ENCODE results near the gene ADAMTS15. TPM values are rescaled to one million over a fixed set of nuclear protein-coding genes. Genes with fewer than 3 reads are reported as not detected.
A peak's percentile ranks its signal among the peaks of the same experiment; 100 is the strongest.

The ADAMTS15 gene
- total RNA-seq, result 0.35 and 2.0 TPM in 2 replicates

GRCh38 chr11:130448416-130449309 is at the start of gene ADAMTS15:
Gene ADAMTS15 (plus strand): TSS chr11:130448645. CDS start chr11:130448974, 329 bp downstream.
- peak; percentile 60 for DNase-seq (ENCODE audit: low read depth)

GRCh38 chr11:130399196-130399595 is 49.2 kb upstream of the ADAMTS15 start:
- no peak for DNase-seq (ENCODE audit: low read depth)

GRCh38 chr11:130400781-130401483 is 47.5 kb upstream of the ADAMTS15 start:
- DNase-seq (ENCODE audit: low read depth), result no peak

GRCh38 chr11:130402570-130402969 is 45.9 kb upstream of the ADAMTS15 start:
- DNase-seq (ENCODE audit: low read depth), result no peak

GRCh38 chr11:130403271-130403804 is 45.1 kb upstream of the ADAMTS15 start:
- DNase-seq (ENCODE audit: low read depth), result peak; percentile 83

DNA sequence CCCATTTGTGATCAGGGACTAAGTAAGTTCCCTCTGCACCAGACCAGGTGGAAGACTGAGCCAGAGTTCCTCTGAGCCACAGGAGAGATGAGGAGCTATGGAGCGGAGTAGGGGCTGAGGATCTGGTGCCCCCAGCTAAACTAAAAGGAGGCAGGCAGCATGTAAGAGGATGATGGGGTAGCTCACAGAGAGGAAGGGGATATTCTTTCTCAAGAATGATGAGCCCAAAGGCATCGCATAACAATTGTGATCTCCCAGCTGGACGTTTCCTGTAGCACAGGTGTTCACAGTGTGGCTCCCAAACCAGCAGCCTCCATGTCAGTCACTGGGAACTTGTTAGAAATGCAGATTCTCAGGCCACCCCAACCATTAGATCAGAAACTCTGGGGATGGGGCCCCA is 44.5 kb upstream of the ADAMTS15 start:
- no peak for DNase-seq (ENCODE audit: low read depth)

GRCh38 chr11:130404727-130405126 is 43.7 kb upstream of the ADAMTS15 start:
- peak; percentile 27 for DNase-seq (ENCODE audit: low read depth)

GRCh38 chr11:130405428-130405827 is 43.0 kb upstream of the ADAMTS15 start:
- DNase-seq (ENCODE audit: low read depth), result no peak

- DNase-seq (ENCODE audit: low read depth), result peak; percentile 46
Observed at GRCh38 chr11:130407978-130408377, 40.5 kb upstream of the ADAMTS15 start.

GRCh38 chr11:130408401-130408890 is 40.0 kb upstream of the ADAMTS15 start:
- no peak for DNase-seq (ENCODE audit: low read depth)

GRCh38 chr11:130408901-130409300 is 39.5 kb upstream of the ADAMTS15 start:
- no peak for DNase-seq (ENCODE audit: low read depth)

GRCh38 chr11:130409594-130410388 is 38.7 kb upstream of the ADAMTS15 start:
- DNase-seq (ENCODE audit: low read depth), result no peak

DNA sequence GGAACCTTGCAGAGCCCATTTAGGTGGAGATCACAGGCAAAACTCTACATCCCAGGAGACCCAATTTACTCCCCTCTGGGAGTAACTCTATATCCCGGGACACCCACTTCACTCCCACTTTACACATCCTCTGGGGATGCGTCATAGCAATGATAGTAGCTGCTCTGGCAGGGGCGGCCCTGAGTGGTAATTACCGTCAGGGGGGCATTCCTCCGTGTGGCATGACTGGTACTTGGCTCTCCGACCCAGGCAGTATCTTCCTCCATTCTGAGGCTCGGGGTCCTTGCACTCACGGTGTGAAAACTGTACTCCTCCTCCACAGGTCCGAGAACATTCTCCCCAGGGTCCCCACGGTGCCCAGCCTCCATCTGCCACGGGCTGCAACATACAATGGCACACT is 37.2 kb upstream of the ADAMTS15 start:
- no peak for DNase-seq (ENCODE audit: low read depth)

- DNase-seq (ENCODE audit: low read depth), result peak; percentile 94
Observed at GRCh38 chr11:130413405-130414106, 34.9 kb upstream of the ADAMTS15 start.

DNA sequence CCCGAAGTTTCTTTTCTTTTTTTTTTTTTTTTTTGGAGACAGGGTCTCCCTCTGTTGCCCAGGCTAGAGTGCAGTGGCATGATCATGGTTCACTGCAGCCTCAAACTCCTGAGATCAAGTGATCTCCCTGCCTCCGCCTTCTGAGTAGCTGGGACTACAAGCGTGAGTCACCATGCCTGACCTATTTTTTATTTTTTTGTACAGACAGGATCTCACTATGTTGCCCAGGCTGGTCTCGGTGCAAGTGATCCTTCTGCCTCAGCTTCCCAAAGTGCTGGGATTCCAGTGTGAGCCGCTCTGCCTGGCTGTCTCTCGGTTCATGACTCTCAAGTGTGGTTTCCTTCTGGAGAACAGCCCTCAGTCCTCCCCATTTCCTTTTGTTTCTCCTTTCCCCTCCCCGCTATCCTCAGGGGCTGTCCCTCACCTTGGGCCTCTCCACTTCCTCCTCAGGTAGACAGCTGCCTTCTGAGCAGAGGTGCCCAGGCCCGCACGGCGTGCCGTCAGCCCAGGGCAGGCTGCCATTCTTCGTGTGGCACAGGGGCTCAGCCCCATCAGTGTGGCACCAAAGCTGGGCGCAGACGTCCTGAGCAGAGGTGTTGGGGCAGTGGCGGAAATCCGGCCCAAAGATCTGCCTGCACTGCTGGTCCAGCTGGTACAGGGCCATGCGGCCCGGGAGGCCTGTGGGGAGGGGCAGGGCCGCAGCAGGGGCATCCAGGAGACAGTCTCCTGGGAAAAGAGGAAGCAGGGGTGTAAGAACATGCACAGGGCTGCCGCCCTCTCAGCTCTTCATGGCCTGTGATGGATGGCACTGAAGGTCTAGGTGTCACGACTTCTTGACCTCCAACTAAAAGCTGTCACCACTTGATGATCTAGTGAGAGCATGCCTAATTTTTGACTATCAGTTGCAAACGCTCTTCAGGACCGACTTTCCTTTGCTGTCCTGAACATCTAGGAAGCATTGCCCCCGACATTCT is 34.1 kb upstream of the ADAMTS15 start:
- DNase-seq (ENCODE audit: low read depth), result no peak

DNA sequence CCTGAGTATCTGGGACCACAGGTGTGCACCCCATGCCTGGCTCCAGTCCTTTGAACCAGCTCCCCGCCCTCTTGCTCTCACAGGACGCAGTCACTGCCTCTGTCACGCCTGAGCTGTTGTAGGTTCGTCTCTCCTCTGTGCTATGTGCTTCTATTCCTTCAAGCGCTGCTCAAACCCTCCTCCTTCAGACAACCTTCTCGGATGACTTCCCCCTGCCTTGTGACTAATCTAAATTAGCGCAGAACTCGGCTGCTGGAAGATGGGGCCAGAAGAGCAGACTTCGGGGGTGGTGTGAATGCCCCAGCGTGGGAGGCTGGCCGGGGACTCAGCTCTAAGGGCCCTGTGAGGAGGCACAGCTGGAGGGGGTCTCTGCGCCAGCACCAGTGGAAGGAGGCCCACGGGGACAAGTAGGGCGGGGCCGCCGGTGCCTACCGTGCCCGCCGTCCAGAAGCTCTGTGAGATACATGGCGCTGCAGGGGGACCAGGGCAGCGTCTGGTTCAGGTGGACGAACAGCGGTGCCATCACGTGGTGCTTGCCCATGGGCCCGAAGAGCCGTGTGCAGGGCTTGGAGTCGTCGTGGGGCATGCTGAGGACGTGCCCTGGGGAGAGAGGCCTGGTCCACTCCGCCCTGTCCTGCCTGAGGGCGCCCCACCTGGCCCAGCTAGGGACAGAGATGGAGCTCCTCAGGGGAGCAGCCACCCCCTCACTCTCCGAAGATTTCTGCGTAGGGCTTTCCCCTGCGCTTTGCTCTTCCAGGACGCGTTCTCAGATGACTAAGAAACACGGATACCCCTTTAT is 32.5 kb upstream of the ADAMTS15 start:
- peak; percentile 86 for DNase-seq (ENCODE audit: low read depth)

GRCh38 chr11:130416530-130416882 is 31.9 kb upstream of the ADAMTS15 start:
- DNase-seq (ENCODE audit: low read depth), result no peak

DNA sequence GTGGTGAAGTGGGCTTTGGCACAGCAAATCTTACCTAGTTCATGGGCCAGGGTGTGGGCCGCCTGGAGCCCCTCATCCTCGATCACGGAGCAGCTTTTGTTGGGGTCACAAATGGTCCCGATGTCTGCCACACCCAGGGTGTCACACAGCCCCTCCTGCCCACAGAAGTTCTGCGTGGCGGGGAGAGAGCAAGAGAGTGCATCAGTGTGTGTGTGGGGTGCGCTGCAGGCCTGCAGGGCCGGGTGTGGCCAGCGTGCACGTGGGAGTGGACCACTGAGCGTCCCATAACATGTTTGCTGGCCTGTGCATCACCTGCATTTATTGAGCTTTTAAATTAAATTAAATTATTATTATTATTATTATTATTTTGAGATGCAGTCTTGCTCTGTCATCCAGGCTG is 31.5 kb upstream of the ADAMTS15 start:
- no peak for DNase-seq (ENCODE audit: low read depth)

GRCh38 chr11:130418210-130418609 is 30.2 kb upstream of the ADAMTS15 start:
- no peak for DNase-seq (ENCODE audit: low read depth)

All from renal cortical epithelial cell (primary cell).